HL-60 (cell line): ENCODE data around the gene AK5.

ENCODE experiments used
- DNase-seq, 2 experiments: peaks; one replicate each; pipeline ENCODE4 v3.0.0-alpha.2; 2010 to 2020; ENCODE audit warnings: low read depth in 1 of 2, low spot score in 1 of 2
- H3K27ac ChIP-seq: fragments of 250-450 bp; sonication (Bioruptor Pico); replicated peaks from 2 replicates; pipeline ENCODE4 v1.5.1; 2020; ENCODE audit warnings: mild to moderate bottlenecking, moderate library complexity
- H3K27me3 ChIP-seq: fragments of 250-450 bp; sonication (Bioruptor Pico); 2 replicates; pipeline ENCODE4 v1.5.1; 2021; ENCODE audit warnings: mild to moderate bottlenecking, moderate library complexity; ENCODE audit not compliant: insufficient read depth, poor library complexity, severe bottlenecking
- H3K4me3 ChIP-seq: replicated peaks from 2 replicates; pipeline ENCODE4 v1.5.1; 2011; ENCODE audit warnings: mild to moderate bottlenecking, control low read depth, low read length; ENCODE audit not compliant: insufficient read depth
- CTCF ChIP-seq: IDR thresholded peaks from one replicate; pipeline ENCODE4 v1.5.1; 2011; ENCODE audit warnings: low read length, control low read depth, inconsistent platforms; ENCODE audit not compliant: insufficient read depth
- GABPA ChIP-seq: IDR thresholded peaks from 2 replicates; pipeline ENCODE4 v1.6.1; 2012; ENCODE audit warnings: low read depth
- POLR2AphosphoS5 ChIP-seq: IDR thresholded peaks from 2 replicates; pipeline ENCODE4 v1.6.1; 2012; ENCODE audit warnings: low read depth
- REST ChIP-seq: IDR thresholded peaks from 2 replicates; pipeline ENCODE4 v1.6.1; 2012; ENCODE audit warnings: low read depth; ENCODE audit not compliant: insufficient replicate concordance
- SPI1 ChIP-seq: IDR thresholded peaks from 2 replicates; pipeline ENCODE4 v1.6.1; 2012; ENCODE audit warnings: low read depth, mild to moderate bottlenecking, borderline replicate concordance

Gene AK5

GRCh38 chr1:77394166-77394565 is 112.3 kb downstream of the AK5 start:
- DNase-seq = no peak
- Histone ChIP-seq H3K27me3 (no peaks in the 10 kb centered on the region), H3K27ac (no peak overlapping the region), H3K4me3 (no peak overlapping the region)
- no peak for TF ChIP-seq SPI1

GRCh38 chr1:77395051-77395450 is 113.2 kb downstream of the AK5 start:
- H3K27me3 ChIP-seq = no peaks in the 10 kb centered on the region

DNA sequence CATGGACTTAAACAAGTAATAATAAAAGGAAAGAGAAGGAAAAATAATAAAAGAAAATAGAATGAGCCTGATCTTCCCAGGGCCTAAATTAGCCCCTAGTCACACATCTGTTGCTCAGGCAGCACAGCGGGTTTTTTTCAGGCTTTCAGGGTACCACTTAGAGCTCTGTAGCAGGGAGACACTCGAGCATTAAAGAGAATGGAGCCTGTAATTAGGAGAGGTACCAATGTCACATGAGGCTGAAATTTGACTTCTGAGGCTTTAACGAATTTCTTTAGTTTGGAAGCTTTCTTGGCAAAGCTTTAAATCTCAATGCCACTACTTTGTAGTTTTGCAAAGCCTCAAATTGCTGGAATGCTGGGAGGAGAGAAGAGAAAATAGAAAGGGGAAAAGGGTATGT is 116.3 kb downstream of the AK5 start:
- DNase-seq = no peak
- no peak overlapping the region for H3K27ac ChIP-seq
- TF ChIP-seq GABPA (no peak), CTCF (no peak), REST (no peak), SPI1 (no peak), POLR2AphosphoS5 (no peak)
- no peak overlapping the region for H3K4me3 ChIP-seq
- no peaks in the 10 kb centered on the region for H3K27me3 ChIP-seq

More at GRCh38 chr1:77395051-77395450, 113.2 kb downstream of the AK5 start:
- TF ChIP-seq GABPA (no peak), REST (no peak), SPI1 (no peak), CTCF (no peak), POLR2AphosphoS5 (no peak)
- H3K4me3 ChIP-seq = no peak overlapping the region
- DNase-seq = no peak
- no peak overlapping the region for H3K27ac ChIP-seq

- H3K27ac ChIP-seq = no peak overlapping the region
- TF ChIP-seq SPI1 = no peak
- no peak for TF ChIP-seq POLR2AphosphoS5
- TF ChIP-seq GABPA = no peak
- H3K4me3 ChIP-seq = no peak overlapping the region
- DNase-seq = no peak
- H3K27me3 ChIP-seq = no peaks in the 10 kb centered on the region
Observed at GRCh38 chr1:77399250-77400086, 117.6 kb downstream of the AK5 start.

DNA sequence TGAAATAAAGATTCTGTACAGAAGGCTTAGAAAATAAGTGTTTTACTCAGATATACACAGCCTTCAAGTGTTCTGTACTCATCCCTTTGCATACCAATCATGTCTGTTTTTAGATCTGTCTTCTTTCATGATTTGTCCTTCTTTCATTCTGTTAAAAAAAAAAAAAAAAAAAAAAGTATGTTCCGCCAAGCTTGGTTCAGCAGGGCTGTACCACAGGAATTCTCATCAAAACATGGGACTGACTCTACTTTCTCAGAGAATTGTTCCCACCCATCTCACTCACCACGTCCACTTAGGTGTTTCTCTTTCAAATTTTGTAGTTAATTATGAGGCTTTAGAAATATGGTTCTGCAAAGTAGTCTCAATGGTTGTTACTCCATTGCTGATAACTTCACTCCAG is 119.0 kb downstream of the AK5 start:
- DNase-seq = no peak
- TF ChIP-seq CTCF (no peak), GABPA (no peak), SPI1 (no peak), REST (no peak), POLR2AphosphoS5 (no peak)
- Histone ChIP-seq H3K27ac (no peak overlapping the region), H3K27me3 (no peaks in the 10 kb centered on the region), H3K4me3 (no peak overlapping the region)
